ENCODE data around the gene GMFB. TPM values are rescaled to one million over a fixed set of nuclear protein-coding genes. Genes with fewer than 3 reads are reported as not detected.

The GMFB gene
- total RNA-seq, 4 donors from 2014 or later, result 41.8 to 111 (median 72.6) TPM

DNA sequence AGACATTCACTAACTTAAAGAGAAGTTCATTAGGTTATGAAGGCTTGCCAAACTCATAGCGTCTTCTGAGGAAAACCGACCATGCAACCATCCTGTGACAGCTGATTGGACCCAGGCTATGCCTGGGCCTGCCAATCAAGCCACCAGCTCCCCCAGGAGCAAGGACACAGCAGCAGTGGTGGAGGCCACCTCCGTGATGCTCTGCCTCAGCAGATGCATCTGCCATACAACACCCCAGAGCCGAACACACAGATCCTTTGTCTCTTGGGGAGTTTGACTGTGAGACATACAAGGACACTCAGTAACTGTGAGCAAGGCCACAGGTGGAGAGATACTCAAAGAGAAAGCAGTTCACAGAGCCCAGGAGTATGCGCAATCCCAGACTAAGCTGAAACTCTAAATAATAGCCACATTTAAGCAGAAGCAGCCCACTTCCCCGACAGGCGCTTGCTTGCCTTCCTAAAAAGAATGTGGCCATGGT is 37.6 kb downstream of the GMFB start:
- Histone ChIP-seq H3K4me1 (peaks cover 0 to 5% (median 2%) of the 10 kb centered on the region in 4 donors), H3K27me3 (no peaks in the 10 kb centered on the region), H3K9me3 (no peaks in the 10 kb centered on the region), H3K27ac (no peak overlapping the region), H3K36me3 (no peaks in the 10 kb centered on the region), H3K4me3 (no peak overlapping the region)
- TF ChIP-seq EP300 (IDR thresholded peaks at IDR 0.05) (no peak), POLR2A (IDR thresholded peaks at IDR 0.05) (no peak)
- DNase-seq (ENCODE audit: low spot score in 2 of 2), result no peak
- WGBS, 2 donors, result 80 to 82% methylated on average over 7 of the region's 7 CpGs

DNA sequence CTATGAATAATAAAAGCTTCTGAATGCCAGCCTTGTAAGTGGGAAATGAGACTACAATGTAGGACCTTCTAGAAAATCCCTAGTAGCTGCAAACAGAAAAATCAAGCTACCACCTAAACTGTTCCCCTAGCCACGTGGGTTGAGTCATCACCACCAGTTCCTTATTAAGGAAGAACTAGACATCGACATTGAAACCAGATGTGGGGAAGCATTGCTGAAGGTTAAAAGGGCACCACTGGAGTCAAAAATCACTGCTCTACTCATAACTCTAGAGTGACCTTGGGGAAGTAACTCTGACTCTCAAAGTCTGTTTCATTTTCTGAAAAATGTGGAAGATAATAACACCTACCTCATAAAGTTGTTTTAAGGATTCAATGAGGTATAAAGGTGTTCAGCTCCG is 38.2 kb downstream of the GMFB start:
- Histone ChIP-seq H3K27ac (no peak overlapping the region), H3K4me3 (no peak overlapping the region), H3K27me3 (no peaks in the 10 kb centered on the region), H3K4me1 (peaks cover 0 to 11% (median 5%) of the 10 kb centered on the region in 4 donors), H3K9me3 (no peaks in the 10 kb centered on the region), H3K36me3 (no peaks in the 10 kb centered on the region)
- TF ChIP-seq, protein P1, sequence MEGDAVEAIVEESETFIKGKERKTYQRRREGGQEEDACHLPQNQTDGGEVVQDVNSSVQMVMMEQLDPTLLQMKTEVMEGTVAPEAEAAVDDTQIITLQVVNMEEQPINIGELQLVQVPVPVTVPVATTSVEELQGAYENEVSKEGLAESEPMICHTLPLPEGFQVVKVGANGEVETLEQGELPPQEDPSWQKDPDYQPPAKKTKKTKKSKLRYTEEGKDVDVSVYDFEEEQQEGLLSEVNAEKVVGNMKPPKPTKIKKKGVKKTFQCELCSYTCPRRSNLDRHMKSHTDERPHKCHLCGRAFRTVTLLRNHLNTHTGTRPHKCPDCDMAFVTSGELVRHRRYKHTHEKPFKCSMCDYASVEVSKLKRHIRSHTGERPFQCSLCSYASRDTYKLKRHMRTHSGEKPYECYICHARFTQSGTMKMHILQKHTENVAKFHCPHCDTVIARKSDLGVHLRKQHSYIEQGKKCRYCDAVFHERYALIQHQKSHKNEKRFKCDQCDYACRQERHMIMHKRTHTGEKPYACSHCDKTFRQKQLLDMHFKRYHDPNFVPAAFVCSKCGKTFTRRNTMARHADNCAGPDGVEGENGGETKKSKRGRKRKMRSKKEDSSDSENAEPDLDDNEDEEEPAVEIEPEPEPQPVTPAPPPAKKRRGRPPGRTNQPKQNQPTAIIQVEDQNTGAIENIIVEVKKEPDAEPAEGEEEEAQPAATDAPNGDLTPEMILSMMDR (IDR thresholded peaks at IDR 0.05), result no peak
- TF ChIP-seq EP300 (IDR thresholded peaks at IDR 0.05) (no peak), POLR2A (IDR thresholded peaks at IDR 0.05) (no peak)
- 45 to 50% methylated on average over 3 of the region's 3 CpGs for WGBS, 2 donors
- DNase-seq (ENCODE audit: low spot score in 2 of 2), result no peak

DNA sequence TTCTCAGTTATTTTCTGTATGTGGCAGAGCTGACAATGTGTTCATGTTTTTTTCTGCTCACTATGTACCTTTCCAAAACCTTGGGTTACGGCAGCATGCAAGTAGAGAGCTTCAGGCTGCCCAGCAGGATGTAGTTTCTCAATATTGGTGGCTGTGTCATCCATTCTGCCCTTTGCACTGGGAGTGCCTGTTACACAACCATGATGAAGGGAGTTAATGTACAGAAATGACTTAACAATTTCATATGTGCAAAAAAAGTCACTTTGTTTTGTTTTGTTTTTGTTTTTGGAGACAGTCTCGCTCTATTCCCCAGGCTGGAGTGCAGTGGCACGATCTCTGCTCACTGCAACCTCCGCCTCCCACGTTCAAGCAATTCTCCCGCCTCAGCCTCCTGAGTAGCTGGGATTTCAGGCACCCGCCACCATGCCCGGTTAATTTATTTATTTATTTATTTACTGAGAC is 41.5 kb downstream of the GMFB start:
- no peak overlapping the region for H3K4me3 ChIP-seq
- H3K4me1 ChIP-seq, result peaks cover 0 to 11% (median 5%) of the 10 kb centered on the region in 4 donors
- H3K9me3 ChIP-seq, result no peaks in the 10 kb centered on the region
- no peaks in the 10 kb centered on the region for H3K36me3 ChIP-seq
- DNase-seq (ENCODE audit: low spot score in 2 of 2), result no peak
- H3K27ac ChIP-seq, result peak overlapping the region in 1 of 4 donors; percentile 47
- 89 to 95% methylated on average over 8 of the region's 8 CpGs for WGBS, 2 donors
- peak in 1 of 2 donors; percentile 7 for TF ChIP-seq EP300 (IDR thresholded peaks at IDR 0.05)
- TF ChIP-seq, protein P1 (IDR thresholded peaks at IDR 0.05), result no peak
- H3K27me3 ChIP-seq, result no peaks in the 10 kb centered on the region

DNA sequence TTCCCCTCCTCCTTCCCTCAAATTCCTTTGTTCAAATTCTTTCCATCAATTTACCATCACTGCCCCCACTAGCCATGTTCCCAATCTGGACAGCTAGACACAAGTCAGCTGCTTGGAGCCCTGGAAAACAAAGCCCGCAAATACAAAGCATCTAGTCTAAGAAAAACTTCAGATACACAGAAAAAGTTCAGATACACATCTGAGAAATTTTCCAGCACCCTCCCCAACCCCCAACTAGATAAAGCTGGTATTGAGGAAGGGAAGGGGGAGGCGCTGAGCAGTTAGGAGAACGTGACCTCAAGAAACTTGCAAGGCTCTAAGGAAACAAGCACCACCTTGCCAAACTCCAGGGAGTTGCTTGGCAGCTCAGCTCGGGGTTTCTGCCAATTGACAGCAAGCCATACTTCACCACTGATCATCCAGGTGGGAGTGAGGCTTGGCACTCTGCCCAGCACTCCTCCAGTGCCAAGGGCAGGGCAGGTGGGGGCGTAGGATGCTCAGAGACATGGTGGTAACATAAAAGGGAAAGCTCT is 42.6 kb downstream of the GMFB start:
- no peak for DNase-seq (ENCODE audit: low spot score in 2 of 2)
- 23 to 25% methylated on average over 5 of the region's 5 CpGs for WGBS, 2 donors
- TF ChIP-seq POLR2A (IDR thresholded peaks at IDR 0.05) (no peak), EP300 (IDR thresholded peaks at IDR 0.05) (no peak)
- TF ChIP-seq, protein P1 (IDR thresholded peaks at IDR 0.05), result no peak
- Histone ChIP-seq H3K4me1 (peaks cover 0 to 11% (median 5%) of the 10 kb centered on the region in 4 donors), H3K36me3 (no peaks in the 10 kb centered on the region), H3K4me3 (no peak overlapping the region), H3K9me3 (no peaks in the 10 kb centered on the region), H3K27ac (peak overlapping the region in 3 of 4 donors; percentile 26 to 49 (median 47)), H3K27me3 (no peaks in the 10 kb centered on the region)

DNA sequence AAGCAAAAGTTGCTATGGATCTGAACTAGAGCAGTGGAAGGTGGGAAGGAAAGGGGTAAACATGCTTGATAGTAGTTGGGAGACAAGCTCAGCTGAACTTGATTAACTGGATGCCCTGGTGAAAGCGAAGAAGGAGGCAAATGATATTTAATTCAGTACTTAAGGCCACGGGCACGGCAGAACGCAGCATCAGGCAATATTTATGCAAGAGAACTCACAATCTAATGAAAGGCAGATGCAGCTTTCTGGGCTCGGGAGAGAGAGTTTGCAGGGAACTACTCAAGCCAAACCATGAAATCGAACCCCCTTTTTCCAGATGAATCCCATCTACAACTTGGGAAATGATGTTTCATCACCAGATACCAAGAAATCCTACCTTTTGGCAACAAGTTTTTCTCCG is 44.1 kb downstream of the GMFB start:
- H3K9me3 ChIP-seq, result no peaks in the 10 kb centered on the region
- 68 to 70% methylated on average over 7 of the region's 7 CpGs for WGBS, 2 donors
- no peak for TF ChIP-seq EP300 (IDR thresholded peaks at IDR 0.05)
- TF ChIP-seq, protein P1 (IDR thresholded peaks at IDR 0.05), result no peak
- no peak for TF ChIP-seq POLR2A (IDR thresholded peaks at IDR 0.05)
- H3K27ac ChIP-seq, result peak overlapping the region in 1 of 4 donors; percentile 21
- H3K36me3 ChIP-seq, result no peaks in the 10 kb centered on the region
- H3K4me3 ChIP-seq, result no peak overlapping the region
- H3K27me3 ChIP-seq, result no peaks in the 10 kb centered on the region
- no peak for DNase-seq (ENCODE audit: low spot score in 2 of 2)
- H3K4me1 ChIP-seq, result peaks cover 0 to 19% (median 10%) of the 10 kb centered on the region in 4 donors
